Astrocyte of the cerebellum (primary cell): ENCODE results near the gene LMF1.

Experiments
- DNase-seq: peaks from one replicate; pipeline ENCODE4 v3.0.0-alpha.2; 2011; ENCODE audit warnings: low read depth
- H3K4me3 ChIP-seq: 2 replicates; pipeline ENCODE4 v1.5.1; 2011; ENCODE audit warnings: mild to moderate bottlenecking, low read depth, low read length, moderate library complexity
- in situ Hi-C: cut with HindIII; loops from 2 replicates; pipeline ENCODE4 v1.10.0; 2017; ENCODE audit warnings: low sequenced_read_pairs
- TF ChIP-seq, protein P1 (sequence below): IDR thresholded peaks from 2 replicates; pipeline ENCODE4 v1.5.1; 2012; ENCODE audit warnings: low read length, low read depth, moderate library complexity, mild to moderate bottlenecking; ENCODE audit errors: missing control alignments

LMF1 gene

DNA sequence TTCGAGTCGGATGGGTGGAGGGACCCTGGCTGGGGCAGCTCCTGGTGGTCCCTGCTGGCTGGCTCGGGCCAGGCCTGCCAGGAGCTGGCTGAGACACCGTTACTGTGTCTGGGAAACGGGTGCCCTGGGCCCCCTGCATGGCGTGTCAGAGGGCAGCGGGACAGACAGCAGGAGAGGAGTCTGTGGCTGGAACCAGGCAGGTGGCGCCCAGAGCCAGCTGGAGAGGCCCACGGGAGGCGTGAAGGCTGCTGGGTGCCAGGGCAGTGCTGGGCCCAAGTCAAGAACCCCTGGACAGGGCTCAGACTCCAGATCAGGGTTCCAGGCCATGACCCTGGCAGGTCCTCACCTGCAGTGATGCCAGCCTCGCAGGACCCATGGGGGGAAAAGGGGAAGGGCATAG lies 27.4 kb upstream of the LMF1 start:
- H3K4me3 ChIP-seq: no peak overlapping the region
- DNase-seq: no peak
- in situ Hi-C loops: no loop called here
- TF ChIP-seq, protein P1, sequence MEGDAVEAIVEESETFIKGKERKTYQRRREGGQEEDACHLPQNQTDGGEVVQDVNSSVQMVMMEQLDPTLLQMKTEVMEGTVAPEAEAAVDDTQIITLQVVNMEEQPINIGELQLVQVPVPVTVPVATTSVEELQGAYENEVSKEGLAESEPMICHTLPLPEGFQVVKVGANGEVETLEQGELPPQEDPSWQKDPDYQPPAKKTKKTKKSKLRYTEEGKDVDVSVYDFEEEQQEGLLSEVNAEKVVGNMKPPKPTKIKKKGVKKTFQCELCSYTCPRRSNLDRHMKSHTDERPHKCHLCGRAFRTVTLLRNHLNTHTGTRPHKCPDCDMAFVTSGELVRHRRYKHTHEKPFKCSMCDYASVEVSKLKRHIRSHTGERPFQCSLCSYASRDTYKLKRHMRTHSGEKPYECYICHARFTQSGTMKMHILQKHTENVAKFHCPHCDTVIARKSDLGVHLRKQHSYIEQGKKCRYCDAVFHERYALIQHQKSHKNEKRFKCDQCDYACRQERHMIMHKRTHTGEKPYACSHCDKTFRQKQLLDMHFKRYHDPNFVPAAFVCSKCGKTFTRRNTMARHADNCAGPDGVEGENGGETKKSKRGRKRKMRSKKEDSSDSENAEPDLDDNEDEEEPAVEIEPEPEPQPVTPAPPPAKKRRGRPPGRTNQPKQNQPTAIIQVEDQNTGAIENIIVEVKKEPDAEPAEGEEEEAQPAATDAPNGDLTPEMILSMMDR: no peak

DNA sequence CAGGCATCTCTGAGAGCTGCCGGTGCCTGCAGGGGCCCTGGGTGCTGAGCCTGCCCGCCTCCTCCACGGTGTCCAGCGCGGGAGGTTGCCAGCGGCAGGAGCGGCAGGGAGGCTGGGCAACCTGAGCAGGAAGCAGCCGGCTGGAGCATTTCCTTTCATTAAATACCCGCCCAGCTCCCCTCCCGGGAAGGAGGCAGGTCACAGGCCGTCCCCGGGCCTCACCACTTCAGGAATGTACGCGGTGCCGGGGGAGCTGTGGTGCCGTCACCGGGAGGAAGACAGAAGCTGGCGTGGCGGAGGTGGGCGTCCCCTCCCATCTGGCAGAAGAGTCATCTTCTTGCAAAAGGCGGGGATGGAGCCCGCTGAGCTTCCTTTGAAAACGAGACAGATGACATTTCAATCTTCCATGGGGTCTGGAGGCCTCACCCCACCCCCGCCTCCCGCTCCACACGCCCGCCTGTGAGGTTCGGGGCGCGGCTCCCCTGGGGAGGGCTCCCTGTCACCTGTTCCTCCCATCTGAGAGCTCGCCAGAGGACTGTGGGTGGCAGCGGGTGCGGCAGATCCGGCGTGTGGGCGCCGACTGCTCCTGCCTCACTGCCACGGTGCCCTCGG lies 26.8 kb upstream of the LMF1 start:
- TF ChIP-seq, protein P1: no peak
- no peak for DNase-seq
- in situ Hi-C loops: no loop called here
- H3K4me3 ChIP-seq: no peak overlapping the region

DNA sequence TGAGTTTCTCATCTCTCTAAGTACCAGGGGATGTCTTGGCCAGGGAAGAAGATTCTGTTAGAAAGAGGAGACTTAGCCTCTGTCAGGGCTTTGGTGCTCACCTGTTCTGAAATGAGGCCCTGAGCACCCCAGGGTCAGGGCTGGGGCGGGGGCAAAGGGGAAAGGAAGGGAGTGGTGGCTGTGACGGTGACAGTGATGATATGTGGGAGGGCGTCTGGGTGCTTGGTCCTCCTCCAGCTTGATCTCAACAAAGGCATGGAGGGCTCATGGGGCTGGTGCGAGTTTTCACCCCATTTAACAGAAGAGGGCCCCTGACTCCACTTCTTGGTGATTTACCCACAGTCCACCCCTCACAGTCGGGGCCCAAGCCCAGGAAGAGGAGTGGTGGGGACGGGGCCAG lies 25.9 kb upstream of the LMF1 start:
- DNase-seq: no peak
- in situ Hi-C loops: no loop called here

DNA sequence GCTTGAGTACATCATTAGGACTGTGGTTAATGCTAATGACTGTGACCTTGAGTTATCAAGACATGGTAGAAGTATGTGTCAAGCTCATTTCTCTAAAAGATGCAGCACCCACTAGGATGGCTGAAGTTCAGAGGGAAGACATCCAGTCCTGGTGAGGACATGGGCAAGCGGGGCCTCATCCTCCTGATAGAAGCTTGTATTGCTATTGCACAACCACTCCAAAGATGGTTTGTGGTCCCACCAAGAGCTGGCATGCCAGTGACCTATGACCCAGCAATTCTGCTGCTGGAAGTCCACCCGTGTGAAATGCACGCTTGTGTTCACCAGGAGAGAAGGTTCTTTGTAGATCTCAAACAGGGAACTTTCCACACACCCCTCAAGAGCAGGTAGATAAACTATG lies 25.0 kb upstream of the LMF1 start:
- in situ Hi-C loops: no loop called here
- DNase-seq: no peak
- no peak overlapping the region for H3K4me3 ChIP-seq
- TF ChIP-seq, protein P1: no peak

More for the DNA sequence above, 25.9 kb upstream of the LMF1 start:
- TF ChIP-seq, protein P1: no peak
- no peak overlapping the region for H3K4me3 ChIP-seq

DNA sequence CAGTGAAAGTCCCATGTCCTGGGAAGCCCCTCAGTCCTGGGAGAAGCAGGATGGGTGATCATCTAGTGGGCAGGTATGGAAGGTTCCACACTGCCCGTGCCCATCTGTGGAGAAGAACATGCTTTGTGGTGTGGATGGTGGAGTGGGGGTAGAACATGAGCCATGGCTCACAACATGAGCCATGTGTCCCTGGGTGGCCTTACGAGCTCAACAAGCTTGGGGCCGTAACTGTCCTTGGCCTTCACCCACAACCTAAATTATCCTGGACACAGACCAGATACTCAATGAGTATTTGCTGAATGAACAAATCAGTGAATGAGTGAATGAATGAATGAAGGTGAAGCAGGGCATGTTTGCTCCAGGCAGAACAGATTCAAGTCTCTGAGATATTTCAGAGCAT lies 24.3 kb upstream of the LMF1 start:
- TF ChIP-seq, protein P1: no peak
- no peak for DNase-seq
- in situ Hi-C loops: no loop called here
- no peak overlapping the region for H3K4me3 ChIP-seq

DNA sequence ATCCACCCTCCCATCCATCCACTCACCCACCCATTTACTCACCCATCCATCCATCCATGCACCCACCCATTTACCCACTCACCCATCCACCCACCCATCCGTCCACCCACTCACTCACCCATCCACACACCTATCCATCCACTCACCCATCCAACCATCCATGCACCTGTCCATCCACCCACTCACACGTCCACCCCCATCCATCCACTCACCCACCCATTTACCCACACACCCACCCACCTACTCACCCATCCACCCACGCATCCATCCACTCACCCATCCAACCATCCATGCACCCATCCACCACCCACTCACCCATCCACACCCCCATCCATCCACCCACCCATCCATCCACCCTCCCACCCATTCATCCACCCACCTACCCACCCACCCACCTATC lies 22.9 kb upstream of the LMF1 start:
- H3K4me3 ChIP-seq: no peak overlapping the region
- in situ Hi-C loops: no loop called here
- DNase-seq: no peak
- TF ChIP-seq, protein P1: no peak
